ENCODE measurements around the gene GATA3. TPM values are rescaled to one million over a fixed set of nuclear protein-coding genes. Genes with fewer than 3 reads are reported as not detected.

Gene GATA3
- total and polyA plus RNA-seq, 2 of the 8 experiments (the other 6 are each of a cell fraction or from before 2014, with no cell fraction given): 0.02 to 0.43 TPM

DNA sequence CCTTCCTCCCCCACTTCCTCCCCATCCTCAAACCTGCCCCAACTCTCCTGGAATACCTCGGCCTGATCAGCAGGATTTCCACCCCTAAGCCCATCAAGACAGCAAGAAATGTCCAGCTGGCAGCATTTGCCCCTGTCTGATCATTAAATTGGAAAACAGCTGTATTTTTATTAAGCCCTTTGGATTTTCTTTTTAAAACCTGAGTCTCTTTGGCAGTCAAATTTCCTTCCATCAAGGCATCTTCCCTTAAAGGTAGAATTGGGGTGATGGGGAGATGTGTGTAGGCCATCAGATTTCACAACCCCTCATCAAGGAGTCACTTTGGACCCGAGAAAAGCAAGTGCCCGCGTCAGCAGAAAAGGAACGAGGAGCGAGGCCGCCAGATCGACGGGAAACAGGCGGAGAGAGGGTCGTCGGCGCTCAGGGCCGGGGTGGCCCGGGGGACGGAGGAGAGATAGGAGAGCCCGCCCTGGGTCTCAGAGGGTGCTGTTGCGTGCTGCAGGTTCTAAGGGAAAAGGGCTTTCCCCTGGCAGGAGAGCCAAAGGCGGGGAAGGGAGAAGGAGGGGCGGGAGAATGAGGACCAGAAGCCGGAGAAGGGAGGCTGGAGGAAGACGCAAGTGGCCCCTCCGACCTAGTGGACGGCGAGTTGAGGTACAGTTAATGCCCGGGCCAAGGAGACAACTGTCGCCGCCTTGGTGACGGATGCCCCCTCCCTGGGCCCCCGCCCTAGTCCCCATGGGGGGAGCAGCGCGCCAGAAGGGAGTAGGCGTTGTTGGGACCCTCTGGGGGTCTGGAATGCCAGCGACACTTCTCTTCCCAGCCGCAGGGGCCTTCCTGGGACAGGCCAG, 11.5 kb upstream of the GATA3 start:
- no peak overlapping the region for H3K14ac ChIP-seq (ENCODE audit: insufficient read length)
- ChIA-PET POLR2A (ENCODE audit: partially characterized antibody) (interaction anchor here (1.1 to 1.3 kb wide), 3 partner anchors 8 to 18 kb away, joined by 3 to 6 read pairs (median 5); no protein-coding TSS in a partner anchor), CTCF (ENCODE audit: partially characterized antibody) (interaction anchor here (1.1 to 1.8 kb wide), 3 partner anchors 8 to 1167 kb away, joined by 3 to 7 read pairs (median 5); no protein-coding TSS in a partner anchor)
- H4K8ac ChIP-seq (ENCODE audit: extremely low read depth, insufficient read depth, low read length): no peak overlapping the region; the same call in 1 of the 2 replicates
- H3K4ac ChIP-seq (replicated peaks; ENCODE audit: insufficient read length, low read depth, low read length): no peak overlapping the region
- no peak overlapping the region for H2BK120ac ChIP-seq (replicated peaks; ENCODE audit: low read depth, low read length)
- no peak overlapping the region for H2BK20ac ChIP-seq (ENCODE audit: low read length)
- 1% methylated on average over 28 of the region's 35 CpGs; no CpG with 5 or more reads in 1 of the 2 experiments for WGBS, 2 experiments (ENCODE audit: extremely low coverage in 1 of 2, insufficient coverage in 1 of 2, insufficient read length in 1 of 2, insufficient replicate concordance in 2 of 2, low coverage in 1 of 2, low lambda C conversion rate in 2 of 2, missing lambda C conversion rate in 1 of 2)
- peak overlapping the region; percentile 59 to 84 for H3K4me2 ChIP-seq (ENCODE audit: insufficient read depth in 1 of 2, low read depth in 2 of 2, low read length in 2 of 2)
- no peak overlapping the region for H2AFZ ChIP-seq (ENCODE audit: low read length)
- H3K23me2 ChIP-seq (ENCODE audit: low read depth, low read length): no peaks in the 10 kb centered on the region
- no peak overlapping the region for H4K5ac ChIP-seq (ENCODE audit: insufficient read length, low read depth, low read length)
- H4K91ac ChIP-seq (replicated peaks; ENCODE audit: insufficient read length, low read length): no peak overlapping the region
- no peaks in the 10 kb centered on the region; the same call in 1 of the 2 replicates for H3K79me1 ChIP-seq (ENCODE audit: low read depth, low read length)
- no peak overlapping the region for H2BK15ac ChIP-seq (ENCODE audit: low read length)
- H3K18ac ChIP-seq (ENCODE audit: extremely low read depth, low read length): no peak overlapping the region
- H3K23ac ChIP-seq (ENCODE audit: insufficient read length): no peak overlapping the region
- H3K4me1 ChIP-seq (replicated peaks in 1 of 4; ENCODE audit: control insufficient read depth in 3 of 4, insufficient read depth in 4 of 4, low read length in 3 of 4): peaks cover 9 to 47% (median 23%) of the 10 kb centered on the region in 4 experiments
- DNase-seq (ENCODE audit: low read depth in 1 of 2, low spot score in 2 of 2) (peak in 1 of 2 experiments; percentile 66), FAIRE-seq (no peak)
- no peaks in the 10 kb centered on the region for H3K9me3 ChIP-seq (ENCODE audit: insufficient read depth in 2 of 2, low read depth in 1 of 2, low read length in 1 of 2)
- peaks cover 89 to 100% (median 100%) of the 10 kb centered on the region in 4 experiments for H3K27me3 ChIP-seq (replicated peaks in 1 of 4; ENCODE audit: control insufficient read depth in 3 of 4, extremely low read depth in 1 of 4, insufficient read depth in 3 of 4, low read length in 3 of 4)
- H3K79me2 ChIP-seq (ENCODE audit: control insufficient read depth in 1 of 2, insufficient read depth in 2 of 2, low read length in 2 of 2): no peaks in the 10 kb centered on the region
- no peak overlapping the region for H3K9ac ChIP-seq (replicated peaks in 1 of 4; ENCODE audit: extremely low read depth in 1 of 4, low read depth in 3 of 4, low read length in 3 of 4)
- no peak overlapping the region for H3K27ac ChIP-seq (ENCODE audit: low read depth, low read length)
- no peak overlapping the region for H3K56ac ChIP-seq (replicated peaks; ENCODE audit: insufficient read length, low read depth, low read length)
- H2AK5ac ChIP-seq (ENCODE audit: low read depth, low read length): no peak overlapping the region
- H2BK12ac ChIP-seq (ENCODE audit: low read depth, low read length): peak overlapping the region; percentile 85; the same call in 1 of the 2 replicates
- no peak overlapping the region for H2BK5ac ChIP-seq (ENCODE audit: low read depth, low read length)
- H3K4me3 ChIP-seq (ENCODE audit: extremely low read depth in 1 of 4, insufficient read depth in 2 of 4, low read depth in 3 of 4, low read length in 4 of 4): peak overlapping the region in 1 of 4 experiments; percentile 58; a peak in 2 of 8 replicates
- peaks cover 28 to 29% of the 10 kb centered on the region in 2 experiments for H4K20me1 ChIP-seq (replicated peaks in 1 of 2; ENCODE audit: control insufficient read depth in 1 of 2, insufficient read depth in 2 of 2, low read length in 2 of 2)
- H3K36me3 ChIP-seq (ENCODE audit: control insufficient read depth in 2 of 4, insufficient read depth in 4 of 4, low read length in 3 of 4): no peaks in the 10 kb centered on the region; a peak in 1 of 8 replicates
- TF ChIP-seq TAF1 (IDR thresholded peaks at IDR 0.05; ENCODE audit: low read depth, low read length): no peak
- TF ChIP-seq YY1 (IDR thresholded peaks at IDR 0.05; ENCODE audit: low read depth, low read length): no peak
- TF ChIP-seq RAD21 (IDR thresholded peaks at IDR 0.05 in 1 of 2, conservative IDR thresholded peaks at IDR 0.05 in 1 of 2; ENCODE audit: low read depth in 2 of 2, low read length in 2 of 2): no peak
- peak; percentile 66 for TF ChIP-seq EZH2 (IDR thresholded peaks at IDR 0.05; ENCODE audit: low read depth, low read length, severe bottlenecking)
- peak; percentile 14 for TF ChIP-seq RNF2 (IDR thresholded peaks at IDR 0.05; ENCODE audit: borderline replicate concordance, low read depth, low read length, missing control alignments, poor library complexity, severe bottlenecking)
- peak; percentile 22 for TF ChIP-seq SUZ12 (IDR thresholded peaks at IDR 0.05; ENCODE audit: low read length)

Measured in H1 (cell line).